H1 (cell line): ENCODE measurements around the gene GRM7. TPM values are rescaled to one million over a fixed set of nuclear protein-coding genes. Genes with fewer than 3 reads are reported as not detected.

ENCODE experiments used
- CTCF ChIA-PET: fragments of 300-600 bp; sonication (Branson Sonifier 250); formaldehyde crosslinking; loops from one replicate; lab custom pipeline; 2021; ENCODE audit not compliant: partially characterized antibody; lab: Charles Lee
- POLR2A ChIA-PET: fragments of 300-600 bp; sonication (Branson Sonifier 250); formaldehyde crosslinking; loops from one replicate; lab custom pipeline; 2021; ENCODE audit warnings: inconsistent platforms; ENCODE audit not compliant: partially characterized antibody; lab: Charles Lee
- DNase-seq, 2 experiments: peaks; one replicate each; pipeline versions ENCODE4 v3.0.0 to v3.0.0-alpha.2; 2010 to 2022; ENCODE audit warnings: low spot score in 2 of 2, low read depth in 1 of 2, mixed read lengths in 1 of 2
- FAIRE-seq: peaks from 2 replicates; lab custom pipeline; 2011; peaks lifted over from hg19 to GRCh38; lab: Jason Lieb, UNC
- H2AFZ ChIP-seq: 2 replicates; pipeline ENCODE4 v1.8.1; 2012; ENCODE audit warnings: low read length, inconsistent platforms
- H2AK5ac ChIP-seq: 2 replicates; pipeline ENCODE4 v1.6.1; 2013; ENCODE audit warnings: low read depth, low read length
- H2BK120ac ChIP-seq: replicated peaks from 2 replicates; pipeline ENCODE3; 2013; ENCODE audit warnings: low read depth, low read length, inconsistent platforms
- H2BK12ac ChIP-seq: 2 replicates; pipeline ENCODE4 v1.6.1; 2013; ENCODE audit warnings: low read depth, low read length
- H2BK15ac ChIP-seq: 2 replicates; pipeline ENCODE4 v1.6.1; 2013; ENCODE audit warnings: low read length
- H2BK20ac ChIP-seq: 2 replicates; pipeline ENCODE4 v1.6.1; 2013; ENCODE audit warnings: low read length
- H2BK5ac ChIP-seq: 2 replicates; pipeline ENCODE4 v1.6.1; 2013; ENCODE audit warnings: low read depth, low read length
- H3K14ac ChIP-seq: 2 replicates; pipeline ENCODE4 v1.6.1; 2013; ENCODE audit warnings: inconsistent platforms; ENCODE audit not compliant: insufficient read length
- H3K18ac ChIP-seq: 2 replicates; pipeline ENCODE4 v1.6.1; 2013; ENCODE audit warnings: low read length; ENCODE audit errors: extremely low read depth
- H3K23ac ChIP-seq: 2 replicates; pipeline ENCODE4 v1.6.1; 2013; ENCODE audit warnings: inconsistent platforms; ENCODE audit not compliant: insufficient read length
- H3K23me2 ChIP-seq: 2 replicates; pipeline ENCODE4 v1.6.1; 2013; ENCODE audit warnings: low read depth, low read length
- H3K27ac ChIP-seq: 2 replicates; pipeline ENCODE4 v1.6.1; 2011; ENCODE audit warnings: low read depth, low read length, inconsistent platforms
- H3K27me3 ChIP-seq, 4 experiments: replicated peaks in 1 of 4; 1 replicate in 1 of 4; 2 replicates in 3 of 4; pipeline versions ENCODE4 v1.6.1 to v1.8.1; 2011 to 2013; ENCODE audit warnings: low read length in 3 of 4, mild to moderate bottlenecking in 3 of 4, inconsistent platforms in 2 of 4, mixed read lengths in 2 of 4, moderate library complexity in 1 of 4; ENCODE audit not compliant: control insufficient read depth in 3 of 4, insufficient read depth in 3 of 4; ENCODE audit errors: extremely low read depth in 1 of 4
- H3K36me3 ChIP-seq, 4 experiments: 2 replicates each; pipeline versions ENCODE4 v1.6.1 to v1.8.1; 2011 to 2013; ENCODE audit warnings: mild to moderate bottlenecking in 4 of 4, low read length in 3 of 4, moderate library complexity in 2 of 4, control low read depth in 1 of 4, inconsistent platforms in 1 of 4; ENCODE audit not compliant: insufficient read depth in 4 of 4, control insufficient read depth in 2 of 4
- H3K4ac ChIP-seq: replicated peaks from 2 replicates; pipeline ENCODE3; 2013; ENCODE audit warnings: low read length, low read depth, mixed read lengths, inconsistent platforms; ENCODE audit not compliant: insufficient read length
- H3K4me1 ChIP-seq, 4 experiments: replicated peaks in 1 of 4; 1 replicate in 1 of 4; 2 replicates in 3 of 4; pipeline versions ENCODE4 v1.6.1 to v1.8.1; 2011 to 2013; ENCODE audit warnings: low read length in 3 of 4, inconsistent platforms in 2 of 4, mixed read lengths in 1 of 4; ENCODE audit not compliant: insufficient read depth in 4 of 4, control insufficient read depth in 3 of 4
- H3K4me2 ChIP-seq, 2 experiments: 2 replicates each; pipeline versions ENCODE4 v1.6.1 to v1.8.1; 2011 to 2013; ENCODE audit warnings: low read depth in 2 of 2, low read length in 2 of 2, control low read depth in 1 of 2, inconsistent platforms in 1 of 2, mild to moderate bottlenecking in 1 of 2; ENCODE audit not compliant: insufficient read depth in 1 of 2
- H3K4me3 ChIP-seq, 4 experiments: fragments of 200-600, 300-600 bp in 1 of 4; sonication (generic), shearing (Covaris generic), sonication (Bioruptor Twin) in 1 of 4; 2 replicates each; pipeline versions ENCODE4 v1.5.1 to v1.8.1; 2011 to 2016; ENCODE audit warnings: low read length in 4 of 4, low read depth in 3 of 4, control low read depth in 2 of 4, inconsistent platforms in 2 of 4, mild to moderate bottlenecking in 2 of 4, mixed read lengths in 1 of 4, moderate library complexity in 1 of 4; ENCODE audit not compliant: insufficient read depth in 2 of 4; ENCODE audit errors: extremely low read depth in 1 of 4
- H3K56ac ChIP-seq: replicated peaks from 2 replicates; pipeline ENCODE3; 2013; ENCODE audit warnings: low read depth, mild to moderate bottlenecking, mixed read lengths, low read length, inconsistent platforms; ENCODE audit not compliant: insufficient read length
- H3K79me1 ChIP-seq: 2 replicates; pipeline ENCODE4 v1.6.1; 2013; ENCODE audit warnings: low read depth, low read length, control low read depth
- H3K79me2 ChIP-seq, 2 experiments: 2 replicates each; pipeline versions ENCODE4 v1.6.1 to v1.8.1; 2012 to 2013; ENCODE audit warnings: low read length in 2 of 2, mild to moderate bottlenecking in 2 of 2, inconsistent platforms in 1 of 2; ENCODE audit not compliant: insufficient read depth in 2 of 2, control insufficient read depth in 1 of 2
- H3K9ac ChIP-seq, 4 experiments: replicated peaks in 1 of 4; 1 replicate in 1 of 4; 2 replicates in 3 of 4; pipeline versions ENCODE4 v1.6.1 to v1.8.1; 2011 to 2013; ENCODE audit warnings: low read depth in 3 of 4, low read length in 3 of 4, control low read depth in 2 of 4, mild to moderate bottlenecking in 2 of 4, moderate library complexity in 2 of 4, inconsistent platforms in 1 of 4; ENCODE audit errors: extremely low read depth in 1 of 4
- H3K9me3 ChIP-seq, 2 experiments: 2 replicates each; pipeline versions ENCODE4 v1.6.1 to v1.8.1; 2012 to 2013; ENCODE audit warnings: mild to moderate bottlenecking in 2 of 2, moderate library complexity in 2 of 2, control low read depth in 1 of 2, inconsistent platforms in 1 of 2, low read depth in 1 of 2, low read length in 1 of 2, mixed read lengths in 1 of 2; ENCODE audit not compliant: insufficient read depth in 2 of 2
- H4K20me1 ChIP-seq, 2 experiments: replicated peaks in 1 of 2; 2 replicates each; pipeline versions ENCODE3 to v1.8.1; 2011 to 2013; ENCODE audit warnings: inconsistent platforms in 2 of 2, low read length in 2 of 2, mild to moderate bottlenecking in 1 of 2; ENCODE audit not compliant: insufficient read depth in 2 of 2, control insufficient read depth in 1 of 2
- H4K5ac ChIP-seq: 2 replicates; pipeline ENCODE4 v1.6.1; 2013; ENCODE audit warnings: low read length, low read depth, mixed read lengths, inconsistent platforms; ENCODE audit not compliant: insufficient read length
- H4K8ac ChIP-seq: 2 replicates; pipeline ENCODE4 v1.8.0; 2013; ENCODE audit warnings: mild to moderate bottlenecking, moderate library complexity, low read length, inconsistent platforms; ENCODE audit not compliant: insufficient read depth; ENCODE audit errors: extremely low read depth
- H4K91ac ChIP-seq: replicated peaks from 2 replicates; pipeline ENCODE3; 2013; ENCODE audit warnings: low read length, mixed read lengths, inconsistent platforms; ENCODE audit not compliant: insufficient read length
- CBX5 ChIP-seq: fragments of 300-800, 300-1000 bp; sonication (generic); IDR thresholded peaks from 2 replicates; pipeline ENCODE4 v1.7.1; 2016; ENCODE audit warnings: antibody characterized with exemption, low read length, low read depth
- FOSL1 ChIP-seq: IDR thresholded peaks from 2 replicates; pipeline ENCODE4 v1.6.1; 2011; ENCODE audit warnings: mild to moderate bottlenecking, low read depth, low read length, moderate library complexity; ENCODE audit not compliant: insufficient read depth
- GABPA ChIP-seq: IDR thresholded peaks from 2 replicates; pipeline ENCODE4 v1.6.1; 2011; ENCODE audit warnings: mild to moderate bottlenecking, low read length, moderate library complexity, borderline replicate concordance; ENCODE audit not compliant: insufficient read depth
- GTF2F1 ChIP-seq: IDR thresholded peaks from 2 replicates; pipeline ENCODE4 v1.6.1; 2012; ENCODE audit warnings: low read depth, low read length, improper control_type of control experiment, borderline replicate concordance
- SIN3A ChIP-seq, 2 experiments: IDR thresholded peaks in 1 of 2; conservative IDR thresholded peaks in 1 of 2; 2 replicates each; pipeline ENCODE4 v1.6.1; 2011 to 2012; ENCODE audit warnings: low read length in 2 of 2, improper control_type of control experiment in 1 of 2, low read depth in 1 of 2, mild to moderate bottlenecking in 1 of 2
- SP2 ChIP-seq: IDR thresholded peaks from 2 replicates; pipeline ENCODE4 v1.6.1; 2012; ENCODE audit warnings: mild to moderate bottlenecking, low read length, inconsistent platforms
- SP4 ChIP-seq: IDR thresholded peaks from 2 replicates; pipeline ENCODE4 v1.6.1; 2012; ENCODE audit warnings: low read length, inconsistent platforms
- SUZ12 ChIP-seq: fragments of 200-600 bp; sonication (generic); IDR thresholded peaks from 2 replicates; pipeline ENCODE4 v1.6.1; 2012; ENCODE audit warnings: mild to moderate bottlenecking, inconsistent platforms, low read length, moderate library complexity, mixed read lengths
- TAF1 ChIP-seq: IDR thresholded peaks from 2 replicates; pipeline ENCODE4 v1.6.1; 2011; ENCODE audit warnings: mild to moderate bottlenecking, low read depth, low read length
- TAF7 ChIP-seq: optimal IDR thresholded peaks from 2 replicates; pipeline ENCODE3; 2011; ENCODE audit warnings: low read depth, mild to moderate bottlenecking, inconsistent platforms, low read length, moderate library complexity, borderline replicate concordance
- USF2 ChIP-seq: IDR thresholded peaks from 2 replicates; pipeline ENCODE4 v1.6.1; 2011; ENCODE audit warnings: low read length, improper control_type of control experiment
- WGBS, 2 experiments: shearing (Covaris generic) in 1 of 2; methylation state at CpG; one replicate each; pipeline versions ENCODE4 v1.1.6 to v1.1.7; 2013 to 2015; ENCODE audit warnings: low lambda C conversion rate in 2 of 2, mixed read lengths in 2 of 2, inconsistent platforms in 1 of 2, low coverage in 1 of 2, missing lambda C conversion rate in 1 of 2; ENCODE audit not compliant: insufficient replicate concordance in 2 of 2, insufficient coverage in 1 of 2, insufficient read length in 1 of 2; ENCODE audit errors: extremely low coverage in 1 of 2, missing lambda C conversion rate in 1 of 2; 5-methylcytosine and 5-hydroxymethylcytosine counted together
- polyA plus RNA-seq, 7 experiments: library from polyadenylated mRNA; depleted of rRNA in 3 of 7; stranded (reverse) in 5 of 7; unstranded in 2 of 7; fragments of >200 nt in 5 of 7; fragments of 200-250 nt in 2 of 7; gene quantifications; 1 replicate in 5 of 7; 2 replicates in 1 of 7; 4 replicates in 1 of 7; pipeline versions ENCODE4 v1.2.1 to v1.2.3, GENCODE V29; 2011 to 2013; ENCODE audit warnings: missing spikeins in 2 of 7, mixed read lengths in 2 of 7
- total RNA-seq: library from RNA; stranded (reverse); fragmentation: NEBNext Ultra II Directional; extraction: Animal tissue kit (Norgen Biotek cat#: 25700); gene quantifications from 2 replicates; pipeline ENCODE4 v1.2.1, GENCODE V29; 2021

Gene GRM7
- total and polyA plus RNA-seq, 2 of the 8 experiments (the other 6 are each of a cell fraction or from before 2014, with no cell fraction given) = 0.17 to 0.24 TPM

GRCh38 chr3:7400360-7400759, 539.4 kb downstream of the GRM7 start:
- Histone ChIP-seq H4K5ac (no peak overlapping the region), H2BK12ac (no peak overlapping the region), H2AK5ac (no peak overlapping the region), H3K9ac (no peak overlapping the region), H2BK120ac (no peak overlapping the region), H2BK5ac (no peak overlapping the region), H3K23ac (no peak overlapping the region), H4K91ac (no peak overlapping the region), H2AFZ (no peak overlapping the region), H2BK15ac (no peak overlapping the region), H3K79me2 (no peaks in the 10 kb centered on the region), H2BK20ac (no peak overlapping the region), H4K8ac (no peak overlapping the region), H3K4me1 (no peaks in the 10 kb centered on the region), H3K27me3 (no peaks in the 10 kb centered on the region), H3K9me3 (no peaks in the 10 kb centered on the region), H3K23me2 (no peaks in the 10 kb centered on the region), H3K56ac (no peak overlapping the region), H3K4me2 (no peak overlapping the region), H3K18ac (no peak overlapping the region), H3K14ac (no peak overlapping the region), H3K27ac (no peak overlapping the region), H3K79me1 (no peaks in the 10 kb centered on the region), H3K36me3 (no peaks in the 10 kb centered on the region), H4K20me1 (no peaks in the 10 kb centered on the region), H3K4me3 (no peak overlapping the region), H3K4ac (no peak overlapping the region)
- 95% methylated on average over 2 of the region's 2 CpGs; no CpG with 5 or more reads in 1 of the 2 experiments for WGBS, 2 experiments
- no peak for DNase-seq
- ChIA-PET CTCF (interaction anchor here (0.8 to 1.2 kb wide), 3 partner anchors 10 to 710 kb away, joined by 3 read pairs; no protein-coding TSS in a partner anchor), POLR2A (no interaction called here)
- FAIRE-seq = no peak
- TF ChIP-seq GTF2F1 = no peak
- TF ChIP-seq SIN3A (conservative IDR thresholded peaks at IDR 0.05 in 1 of 2, IDR thresholded peaks at IDR 0.05 in 1 of 2; ENCODE audit: low read depth in 1 of 2, low read length in 2 of 2) = no peak
- no peak for TF ChIP-seq CBX5
- TF ChIP-seq FOSL1 = no peak
- no peak for TF ChIP-seq SP4
- TF ChIP-seq TAF1 = no peak
- TF ChIP-seq USF2 = no peak
- TF ChIP-seq GABPA = no peak
- TF ChIP-seq SP2 = no peak
- no peak for TF ChIP-seq SUZ12
- TF ChIP-seq TAF7 = no peak
